Stimulated activated CD8-positive, alpha-beta memory T cell treated with anti-CD3 and anti-CD28 coated beads, Interleukin-4, amount 100 ng/mL, for 1 hour (primary cell): Measurements from ENCODE around the gene ADH5.
"Not testable (repeated sequence)": the region's sequence is repeated elsewhere in the genome, so short reads cannot be mapped to it uniquely, and the experiment has no call there.

Experiments
- DNase-seq, 2 donors: peaks; one replicate each; pipeline ENCODE4 v3.0.0-alpha.2; 2020; ENCODE audit warnings: low read depth in 2 of 2, low spot score in 1 of 2

ADH5 gene

GRCh38 chr4:99033956-99034355, 54.6 kb downstream of the ADH5 start:
- no peak for DNase-seq

- DNase-seq, result no peak
Measured at GRCh38 chr4:99029852-99030251, 58.7 kb downstream of the ADH5 start.

- DNase-seq, result no peak
Measured at GRCh38 chr4:99029018-99029735, 59.4 kb downstream of the ADH5 start.

DNA sequence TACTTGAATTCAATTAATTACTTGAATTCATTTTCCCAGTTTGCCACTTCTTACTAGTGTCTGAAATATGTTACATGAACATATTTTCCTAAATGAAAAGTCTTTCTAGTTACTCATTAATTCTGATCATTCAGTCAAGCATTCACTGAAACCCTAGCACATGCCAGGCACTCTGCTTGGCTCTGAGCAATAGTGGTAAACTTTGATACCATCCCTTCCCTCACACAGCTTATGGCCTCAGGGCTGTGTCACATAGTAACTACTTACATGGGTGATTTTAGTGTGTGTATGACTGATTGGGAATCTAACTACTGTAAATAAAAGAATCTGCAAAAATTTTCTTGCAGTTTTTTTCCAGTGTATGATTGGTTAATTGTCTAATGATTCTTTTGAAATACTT, 60.4 kb downstream of the ADH5 start:
- no peak for DNase-seq

GRCh38 chr4:99027304-99027703, 61.3 kb downstream of the ADH5 start:
- no peak for DNase-seq

DNA sequence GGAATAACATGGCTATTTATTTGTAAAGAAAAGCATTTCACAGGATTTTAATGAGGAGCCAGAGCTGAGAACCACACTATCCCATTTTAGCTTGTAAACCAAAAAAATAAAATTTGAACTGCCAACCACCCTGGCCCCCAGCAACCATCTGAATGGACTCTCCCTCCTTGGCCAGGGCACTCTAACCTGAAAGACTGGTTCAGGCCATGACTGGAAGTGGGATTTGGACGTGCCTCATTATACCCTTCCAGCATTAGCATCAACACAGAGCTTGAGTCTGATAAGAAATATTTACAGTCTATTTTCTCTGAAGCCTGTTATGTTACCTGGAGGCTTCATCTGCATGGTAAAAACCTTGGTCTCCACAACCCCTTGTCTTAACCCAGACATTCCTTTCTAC, 63.1 kb downstream of the ADH5 start:
- no peak for DNase-seq

GRCh38 chr4:99024481-99025275, 63.9 kb downstream of the ADH5 start:
- DNase-seq, result no peak

DNA sequence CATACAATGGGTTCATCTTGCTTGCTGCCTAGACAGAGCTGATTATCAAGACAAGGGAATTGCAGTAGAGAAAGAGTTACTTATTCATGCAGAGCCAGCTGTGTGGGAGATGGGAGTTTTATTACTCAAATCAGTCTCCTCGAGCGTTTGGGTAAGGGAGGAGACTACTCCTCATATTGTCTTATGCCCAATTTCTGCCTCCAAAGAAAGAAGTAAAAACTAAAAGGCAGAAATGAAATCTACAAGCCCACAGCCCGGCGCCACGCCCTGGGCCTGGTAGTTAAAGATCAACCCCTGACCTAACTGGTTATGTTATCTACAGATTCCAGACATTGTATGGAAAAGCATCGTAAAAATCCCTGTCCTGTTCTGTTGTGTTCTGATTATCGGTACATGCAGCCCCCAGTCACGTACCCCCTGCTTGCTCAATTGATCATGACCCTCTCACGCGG, 64.8 kb downstream of the ADH5 start:
- not testable (repeated sequence) for DNase-seq

DNA sequence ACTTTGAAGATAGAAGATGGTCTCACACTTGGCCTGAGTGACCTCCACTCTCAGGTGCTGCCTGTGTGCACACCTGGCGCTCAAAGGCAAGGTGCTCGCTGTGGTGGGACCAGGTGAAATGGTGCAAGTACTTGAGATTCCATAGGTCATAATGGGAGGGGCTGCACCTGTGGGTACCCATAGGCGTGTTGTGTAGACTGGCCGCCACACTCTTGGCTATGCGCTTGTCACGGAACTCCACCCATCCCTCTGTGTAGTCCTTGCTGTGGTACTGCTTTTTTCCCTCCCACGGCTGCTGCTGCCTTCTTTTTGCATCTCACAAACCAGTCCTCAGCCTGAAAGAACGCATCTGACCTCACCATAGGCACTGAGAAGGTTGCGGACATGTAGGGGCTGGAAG, 66.0 kb downstream of the ADH5 start:
- DNase-seq, result no peak

- DNase-seq, result no peak
Measured at GRCh38 chr4:99021386-99021785, 67.2 kb downstream of the ADH5 start.
